Measurements from ENCODE around the gene LILRB1.
"Not testable (repeated sequence)": the region's sequence is repeated elsewhere in the genome, so short reads cannot be mapped to it uniquely, and the experiment has no call there.

The LILRB1 gene

GRCh38 chr19:54630262-54630661 lies at the start of gene LILRB1:
Gene LILRB1, plus strand, starts transcription at chr19:54630484. Its CDS starts 590 bp downstream, at chr19:54631074.
- not testable (repeated sequence) for DNase-seq

DNA sequence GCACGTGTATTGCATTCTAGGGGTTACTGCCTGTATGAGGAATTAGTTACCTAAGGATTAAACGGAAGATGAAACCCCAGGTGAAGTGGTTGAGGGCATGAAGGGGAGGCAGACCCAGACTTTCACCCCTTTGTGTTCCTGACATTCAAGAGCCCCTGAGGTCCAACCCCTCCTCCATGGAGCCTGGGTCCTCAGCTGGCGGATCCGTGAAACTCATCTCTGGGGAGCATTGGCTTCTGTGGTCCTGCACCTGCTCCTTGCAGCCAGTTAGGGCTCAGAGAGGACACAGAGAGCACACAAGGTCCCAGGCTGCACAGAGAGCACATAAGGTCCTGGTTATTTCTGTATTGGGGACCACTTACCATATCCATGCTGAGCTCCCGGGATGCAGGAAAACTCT lies 43.9 kb upstream of the LILRB1 start:
- DNase-seq = no peak

- no peak for DNase-seq
These were observed 43.3 kb upstream of the LILRB1 start for GRCh38 chr19:54587026-54587425.

GRCh38 chr19:54593445-54593844 lies 36.8 kb upstream of the LILRB1 start, which contains the start of gene LILRA1:
Gene LILRA1, plus strand, starts transcription at chr19:54593632. Its CDS starts 613 bp downstream, at chr19:54594245.
- DNase-seq = not testable (repeated sequence)

GRCh38 chr19:54593931-54594626 lies 36.2 kb upstream of the LILRB1 start:
- not testable (repeated sequence) for DNase-seq

GRCh38 chr19:54594737-54595136 lies 35.5 kb upstream of the LILRB1 start:
- DNase-seq = no peak

DNA sequence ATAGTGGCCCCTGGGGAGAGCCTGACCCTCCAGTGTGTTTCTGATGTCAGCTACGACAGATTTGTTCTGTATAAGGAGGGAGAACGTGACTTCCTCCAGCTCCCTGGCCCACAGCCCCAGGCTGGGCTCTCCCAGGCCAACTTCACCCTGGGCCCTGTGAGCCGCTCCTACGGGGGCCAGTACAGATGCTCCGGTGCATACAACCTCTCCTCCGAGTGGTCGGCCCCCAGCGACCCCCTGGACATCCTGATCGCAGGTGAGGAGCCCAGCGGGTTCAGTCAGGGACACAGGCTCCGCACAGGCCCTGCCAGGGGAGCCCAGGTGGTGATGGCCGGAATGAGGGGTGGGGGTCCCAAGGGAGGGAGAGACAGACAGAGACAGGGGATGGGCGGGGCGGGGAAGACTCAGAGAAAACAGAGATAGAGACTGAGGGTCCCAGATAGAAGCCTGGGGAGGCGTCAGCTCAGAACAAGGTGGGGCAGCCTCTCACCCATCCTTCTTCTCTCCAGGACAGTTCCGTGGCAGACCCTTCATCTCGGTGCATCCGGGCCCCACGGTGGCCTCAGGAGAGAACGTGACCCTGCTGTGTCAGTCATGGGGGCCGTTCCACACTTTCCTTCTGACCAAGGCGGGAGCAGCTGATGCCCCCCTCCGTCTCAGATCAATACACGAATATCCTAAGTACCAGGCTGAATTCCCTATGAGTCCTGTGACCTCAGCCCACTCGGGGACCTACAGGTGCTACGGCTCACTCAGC lies 34.4 kb upstream of the LILRB1 start:
- not testable (repeated sequence) for DNase-seq

GRCh38 chr19:54600212-54600611 lies 30.1 kb upstream of the LILRB1 start:
- no peak for DNase-seq

GRCh38 chr19:54606230-54606629 lies 24.1 kb upstream of the LILRB1 start:
- no peak for DNase-seq

DNA sequence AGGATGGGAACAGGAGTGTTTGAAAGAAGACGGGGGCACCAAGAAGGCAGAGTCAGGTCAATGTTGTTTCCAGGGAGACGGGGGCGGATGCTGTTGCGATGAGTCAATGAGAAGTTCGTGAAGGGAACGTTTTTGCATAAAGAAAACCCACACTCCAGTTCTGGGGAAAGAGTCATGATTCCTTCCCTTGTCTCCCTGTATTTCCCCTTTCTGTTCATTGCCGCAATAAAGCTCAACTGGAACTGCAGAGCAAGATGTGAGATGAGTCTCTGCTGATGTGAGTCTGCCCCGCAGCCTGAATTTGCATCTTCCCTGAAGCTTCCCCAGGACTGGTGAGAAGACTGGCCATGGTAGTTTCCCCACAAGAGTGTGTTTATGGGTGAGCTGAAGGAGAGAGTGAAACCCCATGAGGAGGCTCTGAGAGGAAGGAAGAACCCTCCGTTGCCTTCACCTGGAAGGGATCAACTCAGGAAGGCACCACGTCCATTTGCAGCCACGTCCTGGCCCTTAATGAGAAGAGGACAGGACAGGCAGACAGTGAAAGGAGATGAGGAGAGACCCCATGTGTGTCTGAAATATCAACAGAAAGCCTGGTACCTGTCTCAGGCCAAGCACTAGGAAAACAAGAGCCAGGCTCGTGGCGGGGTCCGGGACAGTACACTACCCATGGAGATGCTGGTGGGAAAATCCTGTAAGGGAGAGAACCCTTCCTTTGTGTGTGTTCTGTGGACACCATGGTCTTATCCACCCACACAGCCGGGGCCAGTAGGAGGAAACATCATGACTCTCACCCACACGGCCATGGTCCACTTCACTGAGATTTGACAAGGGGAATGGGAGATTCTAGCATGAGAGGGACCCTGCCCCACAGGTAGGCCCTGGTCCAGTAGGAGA lies 23.1 kb upstream of the LILRB1 start:
- peak; percentile 14 for DNase-seq

DNA sequence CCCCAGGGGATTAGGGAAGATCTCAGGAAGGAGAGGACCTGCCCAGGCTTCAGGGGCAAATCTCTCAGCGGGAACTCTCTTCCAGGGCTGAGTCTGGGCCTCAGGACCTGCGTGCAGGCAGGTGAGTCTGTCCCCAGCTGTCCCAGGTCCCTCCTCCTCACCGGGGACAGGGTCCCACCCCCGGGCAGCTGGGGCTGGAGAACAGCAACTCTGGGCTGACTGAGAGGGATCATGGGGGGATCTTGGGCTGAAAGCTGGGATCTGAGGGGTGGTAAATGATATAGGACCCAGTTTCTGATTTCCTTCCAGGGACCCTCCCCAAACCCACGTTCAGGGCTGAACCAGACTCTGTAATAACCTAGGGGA lies 22.5 kb upstream of the LILRB1 start:
- no peak for DNase-seq

DNA sequence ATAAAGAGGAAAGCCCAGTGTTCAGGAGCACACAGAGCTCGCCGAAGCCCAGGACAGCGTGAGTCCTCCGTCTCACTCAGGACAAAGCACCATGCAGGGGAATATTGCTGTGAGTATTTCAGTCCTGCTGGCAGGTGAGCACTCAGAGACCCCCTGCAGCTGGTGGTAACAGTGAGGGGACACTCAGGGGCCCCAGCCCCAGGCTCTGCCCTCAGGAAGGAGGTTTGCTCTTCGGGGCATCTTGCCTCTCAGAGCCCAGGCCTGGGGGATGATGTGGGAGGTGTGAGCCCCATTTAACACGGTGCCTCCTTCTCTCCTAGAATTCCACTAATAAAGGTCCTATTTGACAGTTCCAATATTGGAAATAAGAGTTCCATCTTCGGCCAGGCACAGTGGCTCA lies 22.1 kb upstream of the LILRB1 start:
- DNase-seq = no peak

DNA sequence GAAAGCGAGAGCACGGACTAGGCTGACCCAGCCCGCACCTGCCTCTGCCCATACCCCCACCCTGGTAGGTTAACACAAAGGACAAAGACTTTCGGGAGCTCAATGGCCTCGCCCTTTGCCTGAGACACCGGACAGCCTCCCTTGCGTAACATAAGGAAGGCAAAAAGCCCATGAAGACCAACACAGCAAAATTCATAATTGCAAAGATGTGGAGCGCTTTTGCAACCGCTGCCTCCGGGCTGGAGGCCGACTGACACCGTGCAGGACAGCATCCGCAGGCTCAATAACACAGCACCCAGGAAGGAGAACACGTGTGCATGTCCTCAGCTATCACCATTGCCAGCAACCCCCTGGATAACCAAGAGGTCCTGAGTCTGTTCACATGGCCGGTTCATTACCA lies 21.5 kb upstream of the LILRB1 start:
- no peak for DNase-seq

DNA sequence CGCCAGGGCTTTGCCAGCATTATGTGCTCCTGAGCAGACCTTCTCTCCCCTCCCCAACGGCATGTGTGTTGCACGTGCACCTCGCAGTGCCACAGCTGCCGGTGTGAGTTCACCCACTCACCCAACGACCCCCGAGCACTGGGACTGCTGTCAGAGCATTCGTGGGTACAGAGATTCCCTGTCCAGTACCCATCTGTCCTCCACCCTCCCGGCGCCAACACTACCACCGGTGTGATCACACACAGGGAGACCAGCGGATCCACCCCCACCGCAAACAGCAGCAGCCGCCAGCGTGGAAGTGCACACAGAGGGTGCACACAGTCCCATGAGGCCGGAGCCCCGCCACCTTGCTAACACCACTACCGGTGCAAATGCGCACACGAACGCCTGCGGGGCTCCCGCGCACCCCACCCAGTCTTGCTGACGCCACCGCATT lies 20.9 kb upstream of the LILRB1 start:
- no peak for DNase-seq

DNA sequence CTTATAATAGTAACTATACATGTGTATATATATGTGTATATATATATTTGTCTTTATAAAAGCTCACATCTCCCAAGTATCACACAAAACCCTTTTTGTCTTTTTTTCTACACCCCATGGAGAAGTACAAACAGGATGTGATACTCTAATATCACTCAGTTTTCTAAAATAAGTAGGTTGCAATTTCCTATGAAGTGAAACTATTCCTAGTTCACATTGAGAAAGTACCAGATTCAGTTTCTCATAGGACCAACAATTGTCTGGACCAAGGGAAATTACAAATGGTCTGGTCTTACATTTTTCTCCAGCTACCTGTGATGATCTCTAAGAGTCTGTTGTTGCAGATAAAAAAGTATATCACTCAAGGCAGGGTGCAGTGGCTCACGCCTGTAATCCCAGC lies 17.9 kb upstream of the LILRB1 start:
- no peak for DNase-seq

DNA sequence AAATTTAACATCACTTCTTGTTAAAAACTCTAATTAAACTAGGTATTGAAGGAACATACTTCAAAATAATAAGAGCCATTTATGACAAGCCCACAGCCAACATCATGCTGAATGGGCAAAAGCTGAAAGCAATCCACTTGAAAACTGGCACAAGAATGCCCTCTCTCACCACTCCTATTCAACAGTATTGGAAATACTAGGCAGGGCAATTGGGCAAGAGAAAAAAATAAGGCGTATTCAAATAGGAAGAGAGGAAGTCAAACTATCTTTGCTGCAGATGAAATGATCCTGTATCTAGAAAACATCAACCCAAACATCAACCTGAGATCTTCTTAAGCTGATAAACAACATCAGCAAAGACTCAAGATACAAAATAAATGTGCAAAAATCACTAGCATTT lies 15.6 kb upstream of the LILRB1 start:
- no peak for DNase-seq

DNA sequence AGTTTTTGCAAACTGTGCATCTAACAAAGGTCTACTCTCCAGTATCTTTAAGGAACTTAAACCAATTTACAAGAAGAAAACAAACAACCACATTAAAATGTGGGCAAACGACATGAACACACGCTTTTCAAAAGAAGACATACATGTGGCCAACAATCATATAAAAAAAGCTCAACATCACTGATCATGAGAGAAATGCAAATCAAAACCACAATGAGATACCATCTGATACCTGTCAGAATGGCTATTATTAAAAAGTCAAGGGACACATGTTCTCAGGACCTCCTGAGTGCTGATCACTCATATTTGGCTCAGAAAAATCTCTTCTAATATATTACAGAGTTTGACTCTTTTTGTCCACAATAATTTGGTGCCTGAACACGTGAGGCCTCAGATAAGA lies 14.2 kb upstream of the LILRB1 start:
- DNase-seq = no peak

DNA sequence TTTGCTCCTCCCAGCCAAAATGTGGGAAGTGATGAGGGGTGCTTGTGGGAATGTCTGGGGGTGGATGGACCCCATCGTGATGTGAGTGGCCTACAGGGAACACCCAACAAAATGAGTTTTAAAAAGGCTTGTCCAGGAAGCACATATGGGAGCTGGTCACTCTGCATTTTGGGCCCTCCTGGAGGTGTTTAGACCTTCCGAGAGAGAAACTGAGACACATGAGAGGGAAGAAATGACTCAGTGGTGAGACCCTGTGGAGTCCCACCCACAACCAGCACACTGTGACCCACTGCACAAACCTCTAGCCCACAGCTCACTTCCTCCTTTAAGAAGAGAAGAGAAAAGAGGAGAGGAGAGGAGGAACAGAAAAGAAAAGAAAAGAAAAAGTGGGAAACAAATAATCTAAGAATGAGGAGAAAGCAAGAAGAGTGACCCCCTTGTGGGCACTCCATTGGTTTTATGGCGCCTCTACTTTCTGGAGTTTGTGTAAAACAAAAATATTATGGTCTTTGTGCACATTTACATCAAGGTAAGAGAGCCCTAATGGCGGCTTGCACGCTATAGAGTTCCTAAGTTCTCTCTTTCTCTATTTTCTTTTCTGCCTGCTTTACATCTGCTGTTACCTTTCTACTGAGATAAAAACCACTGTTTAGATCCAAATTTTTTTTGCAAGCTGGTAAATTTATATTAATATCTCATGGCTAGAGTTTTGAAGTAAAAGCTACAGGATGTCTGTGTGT lies 13.3 kb upstream of the LILRB1 start:
- DNase-seq = no peak

DNA sequence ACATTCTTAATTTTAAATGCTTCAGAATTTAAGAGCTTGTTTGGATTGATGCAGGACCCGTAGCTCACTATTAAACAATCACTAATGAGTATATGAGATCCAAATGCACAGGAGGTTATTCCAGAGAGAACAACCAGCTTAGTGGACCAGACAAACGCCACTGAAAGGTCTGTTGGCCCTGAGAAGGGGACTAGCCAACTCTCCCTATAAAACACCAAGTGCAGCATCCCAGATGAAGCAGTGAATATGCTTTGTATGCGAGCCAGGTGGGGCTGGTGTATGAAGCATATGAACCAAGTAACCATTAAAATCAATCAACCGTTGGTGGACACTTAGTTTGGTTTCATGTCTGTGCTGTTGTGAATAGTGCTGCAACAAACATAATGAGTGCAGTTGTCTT lies 9.8 kb upstream of the LILRB1 start:
- no peak for DNase-seq

GRCh38 chr19:54622431-54622830 lies 7.9 kb upstream of the LILRB1 start:
- DNase-seq = no peak

GRCh38 chr19:54624234-54624633 lies 6.0 kb upstream of the LILRB1 start:
- not testable (repeated sequence) for DNase-seq

DNA sequence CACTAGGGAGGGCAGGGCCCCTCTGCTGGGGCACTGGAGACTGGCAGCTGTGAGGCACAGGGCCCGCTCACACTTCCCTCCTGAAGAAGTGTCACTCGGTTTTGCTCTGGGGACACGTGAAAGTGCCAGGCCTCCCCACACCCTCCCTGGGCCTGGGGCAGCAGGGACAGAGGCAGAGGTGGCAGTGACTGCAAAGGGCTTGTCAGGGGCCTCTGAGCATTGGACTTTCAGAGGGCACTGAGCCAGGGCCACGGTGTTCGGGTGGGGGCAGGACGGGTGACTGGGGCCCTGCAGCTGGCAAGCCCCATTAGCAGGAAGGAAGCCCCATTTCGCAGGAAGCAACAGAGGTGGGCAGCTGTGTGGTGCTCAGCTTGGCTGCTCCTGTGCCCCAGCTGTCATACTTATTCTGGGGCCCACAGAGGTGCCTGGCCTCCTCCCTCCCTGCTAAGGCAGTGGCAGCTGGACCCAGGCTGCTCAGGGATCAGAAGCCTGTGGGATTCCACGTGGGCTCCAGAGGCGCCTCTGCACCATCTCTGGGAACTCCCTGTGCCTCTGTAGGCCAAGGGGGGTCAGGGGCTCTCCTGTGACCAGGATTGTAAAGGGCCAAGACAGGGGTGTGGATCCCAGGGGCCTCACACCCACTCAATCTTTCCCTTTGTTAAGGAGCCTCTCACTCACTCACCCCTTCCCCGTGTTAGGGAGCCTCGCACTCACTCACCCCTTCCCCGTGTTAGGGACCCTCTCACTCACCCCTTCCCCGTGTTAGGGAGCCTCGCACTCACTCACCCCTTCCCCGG lies 5.2 kb upstream of the LILRB1 start:
- DNase-seq = not testable (repeated sequence)
